Measurements from ENCODE around the gene TPM3. TPM values are rescaled to one million over a fixed set of nuclear protein-coding genes. Genes with fewer than 3 reads are reported as not detected.
A peak's percentile ranks its signal among the peaks of the same experiment; 100 is the strongest.

Gene TPM3
- total and polyA plus RNA-seq, 2 of the 8 experiments (the other 6 are each of a cell fraction or from before 2014, with no cell fraction given): 278 to 572 TPM

GRCh38 chr1:154183046-154183915 is 8.6 kb downstream of the TPM3 start (continued):
- no peak for TF ChIP-seq FOSL1 (IDR thresholded peaks at IDR 0.05; ENCODE audit: insufficient read depth, low read depth, low read length)
- TF ChIP-seq POLR2A (IDR thresholded peaks at IDR 0.05; ENCODE audit: control extremely low read depth in 1 of 2, low read depth in 2 of 2, low read length in 2 of 2): peak; percentile 1 to 68
- no peak for TF ChIP-seq ZNF274 (IDR thresholded peaks at IDR 0.05; ENCODE audit: borderline replicate concordance, extremely low read depth, low read length)
- TF ChIP-seq RNF2 (IDR thresholded peaks at IDR 0.05; ENCODE audit: borderline replicate concordance, low read depth, low read length, missing control alignments, poor library complexity, severe bottlenecking): no peak
- no peak; the same call in 1 of the 2 replicates for TF ChIP-seq KDM5A (IDR thresholded peaks at IDR 0.05; ENCODE audit: low read length)
- TF ChIP-seq KDM4A (IDR thresholded peaks at IDR 0.05; ENCODE audit: low read depth, low read length, severe bottlenecking): no peak
- TF ChIP-seq POU5F1 (IDR thresholded peaks at IDR 0.05; ENCODE audit: low read depth, low read length): no peak
- peak; percentile 45 to 94; a peak in 2 of 4 replicates for TF ChIP-seq SIN3A (conservative IDR thresholded peaks at IDR 0.05 in 1 of 2, IDR thresholded peaks at IDR 0.05 in 1 of 2; ENCODE audit: low read depth in 1 of 2, low read length in 2 of 2)
- peak; percentile 81 for TF ChIP-seq POLR2AphosphoS5 (IDR thresholded peaks at IDR 0.05; ENCODE audit: low read depth, low read length)
- no peak for TF ChIP-seq EZH2 (IDR thresholded peaks at IDR 0.05; ENCODE audit: low read depth, low read length, severe bottlenecking)
- TF ChIP-seq TEAD4 (IDR thresholded peaks at IDR 0.05; ENCODE audit: low read depth, low read length): peak; percentile 48; the same call in 1 of the 2 replicates
- no peak for TF ChIP-seq JUND (IDR thresholded peaks at IDR 0.05; ENCODE audit: low read length)
- no peak for TF ChIP-seq MAFK (IDR thresholded peaks at IDR 0.05; ENCODE audit: low read depth, low read length)
- peak in 1 of 3 experiments; percentile 7; a peak in 1 of 4 replicates for TF ChIP-seq CTCF (IDR thresholded peaks at IDR 0.05; ENCODE audit: control extremely low read depth in 1 of 3, insufficient read depth in 1 of 3, low read depth in 1 of 3, low read length in 3 of 3)
- no peak for TF ChIP-seq CEBPB (IDR thresholded peaks at IDR 0.05; ENCODE audit: low read depth, low read length)
- TF ChIP-seq SIRT6 (IDR thresholded peaks at IDR 0.05; ENCODE audit: low read length): no peak
- peak; percentile 95 for TF ChIP-seq TAF1 (IDR thresholded peaks at IDR 0.05; ENCODE audit: low read depth, low read length)
- TF ChIP-seq MAX (IDR thresholded peaks at IDR 0.05): peak; percentile 78
- no peak for TF ChIP-seq SIX5 (IDR thresholded peaks at IDR 0.05; ENCODE audit: low read depth, low read length)
- no peak for TF ChIP-seq SP2 (IDR thresholded peaks at IDR 0.05; ENCODE audit: low read length)
- TF ChIP-seq BCL11A (IDR thresholded peaks at IDR 0.05; ENCODE audit: low read depth in 2 of 2, low read length in 2 of 2): no peak
- no peak for TF ChIP-seq YY1 (IDR thresholded peaks at IDR 0.05; ENCODE audit: low read depth, low read length)
